Type B pancreatic cell (in vitro differentiated cells): ENCODE results near the gene MED27. TPM values are rescaled to one million over a fixed set of nuclear protein-coding genes. Genes with fewer than 3 reads are reported as not detected.

ENCODE experiments used
- DNase-seq: peaks from one replicate; pipeline ENCODE4 v3.0.0; 2021; ENCODE audit warnings: mixed read lengths; ENCODE audit not compliant: unreplicated experiment; ENCODE audit errors: extremely low spot score
- H3K27ac Mint-ChIP-seq: 2 replicates; pipeline ENCODE4 v1.8.0; 2021; ENCODE audit warnings: mild to moderate bottlenecking, mixed read lengths
- H3K27me3 Mint-ChIP-seq: 2 replicates; pipeline ENCODE4 v1.8.0; 2021; ENCODE audit warnings: mixed read lengths
- H3K36me3 Mint-ChIP-seq: 2 replicates; pipeline ENCODE4 v1.8.0; 2021; ENCODE audit warnings: mixed read lengths
- H3K4me1 Mint-ChIP-seq: one replicate; pipeline ENCODE4 v1.8.0; 2021; ENCODE audit warnings: mixed read lengths; ENCODE audit not compliant: unreplicated experiment
- H3K4me3 Mint-ChIP-seq: 2 replicates; pipeline ENCODE4 v1.8.0; 2021; ENCODE audit warnings: mild to moderate bottlenecking, mixed read lengths
- H3K9me3 Mint-ChIP-seq: 2 replicates; pipeline ENCODE4 v1.8.0; 2021; ENCODE audit warnings: mixed read lengths
- total RNA-seq: library from RNA; stranded (reverse); gene quantifications from 2 replicates; pipeline ENCODE4 v1.2.1, GENCODE V29; 2021; ENCODE audit warnings: low replicate concordance
- TF ChIP-seq, protein P1 (sequence below): fragments of 200-600 bp; sonication (generic); conservative IDR thresholded peaks from 2 replicates; pipeline ENCODE4 v1.5.0; 2021; ENCODE audit warnings: antibody characterized with exemption, mild to moderate bottlenecking

The MED27 gene
- total RNA-seq, 1 donor from 2014 or later: 21.7 TPM

DNA sequence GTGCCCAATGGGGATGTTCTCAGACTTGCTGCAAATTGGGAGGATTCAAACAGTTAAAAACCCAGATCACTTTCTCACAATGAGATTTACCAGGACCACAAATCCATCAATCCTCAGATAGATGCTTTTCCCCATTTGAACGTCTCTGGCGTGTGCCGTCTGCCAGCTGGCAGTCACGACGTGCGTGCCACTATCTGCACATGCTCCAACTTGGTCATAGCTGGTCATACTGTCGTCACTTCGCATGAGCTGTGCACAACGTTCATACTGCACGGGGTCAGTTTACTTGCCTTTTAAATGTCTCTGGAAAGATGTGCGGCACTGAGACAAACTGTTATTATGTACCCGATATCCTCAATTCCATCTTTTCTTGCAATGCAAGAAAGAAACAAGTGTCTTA lies 221.5 kb downstream of the MED27 start:
- Mint-ChIP-seq H3K27me3 (peaks cover 7% of the 10 kb centered on the region), H3K9me3 (no peaks in the 10 kb centered on the region), H3K4me3 (no peak overlapping the region), H3K36me3 (peaks cover 14% of the 10 kb centered on the region), H3K4me1 (peaks cover 5% of the 10 kb centered on the region), H3K27ac (no peak overlapping the region)
- TF ChIP-seq, protein P1, sequence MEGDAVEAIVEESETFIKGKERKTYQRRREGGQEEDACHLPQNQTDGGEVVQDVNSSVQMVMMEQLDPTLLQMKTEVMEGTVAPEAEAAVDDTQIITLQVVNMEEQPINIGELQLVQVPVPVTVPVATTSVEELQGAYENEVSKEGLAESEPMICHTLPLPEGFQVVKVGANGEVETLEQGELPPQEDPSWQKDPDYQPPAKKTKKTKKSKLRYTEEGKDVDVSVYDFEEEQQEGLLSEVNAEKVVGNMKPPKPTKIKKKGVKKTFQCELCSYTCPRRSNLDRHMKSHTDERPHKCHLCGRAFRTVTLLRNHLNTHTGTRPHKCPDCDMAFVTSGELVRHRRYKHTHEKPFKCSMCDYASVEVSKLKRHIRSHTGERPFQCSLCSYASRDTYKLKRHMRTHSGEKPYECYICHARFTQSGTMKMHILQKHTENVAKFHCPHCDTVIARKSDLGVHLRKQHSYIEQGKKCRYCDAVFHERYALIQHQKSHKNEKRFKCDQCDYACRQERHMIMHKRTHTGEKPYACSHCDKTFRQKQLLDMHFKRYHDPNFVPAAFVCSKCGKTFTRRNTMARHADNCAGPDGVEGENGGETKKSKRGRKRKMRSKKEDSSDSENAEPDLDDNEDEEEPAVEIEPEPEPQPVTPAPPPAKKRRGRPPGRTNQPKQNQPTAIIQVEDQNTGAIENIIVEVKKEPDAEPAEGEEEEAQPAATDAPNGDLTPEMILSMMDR: no peak
- DNase-seq: no peak

DNA sequence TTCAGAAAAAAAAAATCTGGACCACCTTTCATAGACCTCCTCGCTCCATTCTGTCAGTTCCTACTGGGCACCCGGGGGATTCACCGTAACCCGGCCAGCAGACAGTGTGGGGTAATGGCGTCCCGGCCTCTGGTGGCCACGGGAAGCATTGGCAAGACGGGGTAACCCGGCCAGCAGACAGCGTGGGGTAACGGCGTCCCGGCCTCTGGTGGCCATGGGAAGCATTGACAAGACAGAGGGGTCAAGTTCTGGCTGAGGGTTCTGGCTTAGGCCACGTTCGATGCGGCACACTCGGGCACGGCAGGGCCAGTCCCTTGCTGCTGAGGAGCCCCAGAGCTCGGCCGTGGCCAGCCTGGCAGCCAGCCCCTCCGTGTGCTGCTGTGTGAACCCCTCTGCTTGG lies 223.6 kb downstream of the MED27 start:
- peaks cover 5% of the 10 kb centered on the region for H3K36me3 Mint-ChIP-seq
- no peak overlapping the region for H3K4me3 Mint-ChIP-seq
- no peak overlapping the region for H3K27ac Mint-ChIP-seq
- H3K9me3 Mint-ChIP-seq: no peaks in the 10 kb centered on the region
- TF ChIP-seq, protein P1: no peak
- DNase-seq: no peak
- peaks cover 9% of the 10 kb centered on the region for H3K4me1 Mint-ChIP-seq
- H3K27me3 Mint-ChIP-seq: peaks cover 7% of the 10 kb centered on the region

DNA sequence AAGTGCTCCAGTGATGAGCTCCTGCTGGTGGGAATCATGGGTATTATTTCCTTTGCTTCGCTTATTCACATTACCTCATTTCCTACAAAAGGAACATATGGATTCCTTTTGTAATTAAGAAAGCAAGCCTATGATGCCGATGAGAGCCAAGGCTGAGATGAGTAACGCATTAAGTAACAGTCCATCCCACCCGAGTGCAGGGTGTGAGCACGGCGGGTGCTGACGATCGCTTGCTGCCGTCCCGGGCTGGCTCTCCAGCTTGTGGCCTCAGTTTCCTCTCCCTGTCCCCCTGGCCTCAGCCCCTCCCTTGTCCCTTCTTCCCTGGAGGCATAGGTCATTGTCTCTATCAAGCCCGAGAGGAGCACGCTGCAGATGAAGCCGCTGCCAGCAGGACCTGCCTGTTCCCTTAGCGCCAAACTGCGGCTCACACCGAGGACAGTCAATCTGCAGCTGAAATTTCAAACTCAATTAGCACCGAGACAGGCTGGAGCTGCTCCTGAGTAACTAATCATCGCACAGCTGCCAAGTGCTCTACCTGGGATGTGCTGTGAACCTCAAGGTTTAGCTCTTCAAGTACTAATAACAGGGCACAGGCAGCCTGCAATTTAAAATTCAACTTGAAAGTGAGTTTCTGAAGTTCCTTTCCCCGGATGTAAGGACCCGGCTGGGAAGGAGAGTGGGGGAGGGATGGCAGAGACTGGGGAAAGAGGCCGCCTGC lies 224.6 kb downstream of the MED27 start:
- no peaks in the 10 kb centered on the region for H3K9me3 Mint-ChIP-seq
- peaks cover 3% of the 10 kb centered on the region for H3K36me3 Mint-ChIP-seq
- H3K27ac Mint-ChIP-seq: no peak overlapping the region
- no peak overlapping the region for H3K4me3 Mint-ChIP-seq
- TF ChIP-seq, protein P1: no peak
- peaks cover 7% of the 10 kb centered on the region for H3K27me3 Mint-ChIP-seq
- DNase-seq: no peak
- peaks cover 9% of the 10 kb centered on the region for H3K4me1 Mint-ChIP-seq

DNA sequence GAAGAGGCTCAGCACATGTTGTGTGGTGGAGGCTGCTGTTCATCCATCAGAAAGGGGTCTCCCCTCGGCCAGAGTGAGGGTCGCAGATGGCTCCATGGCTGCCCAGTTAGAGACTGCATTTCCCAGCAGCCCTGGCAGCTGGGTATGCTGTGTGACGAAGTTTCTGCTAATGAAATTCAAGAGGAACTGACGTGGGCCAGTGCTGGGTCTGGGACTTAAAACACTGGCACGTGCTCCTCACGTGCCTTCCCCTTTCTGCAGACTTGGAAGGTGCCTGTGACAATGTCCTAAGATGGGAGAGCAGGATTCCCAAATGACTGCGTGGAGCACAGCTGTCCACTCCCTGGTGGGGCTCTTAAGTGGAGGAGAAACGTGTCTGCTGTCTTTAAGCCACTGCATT lies 225.3 kb downstream of the MED27 start:
- H3K4me3 Mint-ChIP-seq: no peak overlapping the region
- no peaks in the 10 kb centered on the region for H3K36me3 Mint-ChIP-seq
- H3K4me1 Mint-ChIP-seq: peaks cover 9% of the 10 kb centered on the region
- no peak for DNase-seq
- TF ChIP-seq, protein P1: no peak
- H3K27me3 Mint-ChIP-seq: peaks cover 7% of the 10 kb centered on the region
- H3K9me3 Mint-ChIP-seq: no peaks in the 10 kb centered on the region
- H3K27ac Mint-ChIP-seq: no peak overlapping the region

DNA sequence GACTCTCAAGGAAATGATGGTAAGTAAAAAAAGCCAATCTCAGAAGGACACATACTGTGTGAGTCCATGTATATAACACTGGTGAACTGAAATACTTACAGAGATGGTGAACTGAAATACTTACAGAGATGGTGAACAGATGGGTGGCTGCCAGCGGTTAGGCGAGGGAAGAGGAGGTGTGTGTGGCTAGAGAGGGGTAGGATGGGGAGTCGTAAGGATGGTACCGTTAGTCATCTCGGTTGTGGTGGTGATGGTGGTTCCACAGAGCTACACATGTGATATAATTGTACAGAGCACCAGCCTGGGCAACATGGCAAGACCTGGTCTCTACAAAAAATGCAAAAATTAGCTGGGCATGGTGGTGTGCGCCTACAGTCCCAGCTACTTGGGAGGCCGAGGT lies 226.2 kb downstream of the MED27 start:
- Mint-ChIP-seq H3K4me1 (peaks cover 9% of the 10 kb centered on the region), H3K36me3 (no peaks in the 10 kb centered on the region), H3K27me3 (peaks cover 7% of the 10 kb centered on the region), H3K4me3 (no peak overlapping the region), H3K27ac (no peak overlapping the region), H3K9me3 (no peaks in the 10 kb centered on the region)
- DNase-seq: no peak
- TF ChIP-seq, protein P1: no peak
